NCI-H510A (cell line): Measurements from ENCODE around the gene WDR18.
"Not testable (repeated sequence)": the region's sequence is repeated elsewhere in the genome, so short reads cannot be mapped to it uniquely, and the experiment has no call there.

Source experiments
- DNase-seq: peaks from one replicate; lab custom pipeline; 2025; lab: John Stamatoyannopoulos, UW

Gene WDR18

DNA sequence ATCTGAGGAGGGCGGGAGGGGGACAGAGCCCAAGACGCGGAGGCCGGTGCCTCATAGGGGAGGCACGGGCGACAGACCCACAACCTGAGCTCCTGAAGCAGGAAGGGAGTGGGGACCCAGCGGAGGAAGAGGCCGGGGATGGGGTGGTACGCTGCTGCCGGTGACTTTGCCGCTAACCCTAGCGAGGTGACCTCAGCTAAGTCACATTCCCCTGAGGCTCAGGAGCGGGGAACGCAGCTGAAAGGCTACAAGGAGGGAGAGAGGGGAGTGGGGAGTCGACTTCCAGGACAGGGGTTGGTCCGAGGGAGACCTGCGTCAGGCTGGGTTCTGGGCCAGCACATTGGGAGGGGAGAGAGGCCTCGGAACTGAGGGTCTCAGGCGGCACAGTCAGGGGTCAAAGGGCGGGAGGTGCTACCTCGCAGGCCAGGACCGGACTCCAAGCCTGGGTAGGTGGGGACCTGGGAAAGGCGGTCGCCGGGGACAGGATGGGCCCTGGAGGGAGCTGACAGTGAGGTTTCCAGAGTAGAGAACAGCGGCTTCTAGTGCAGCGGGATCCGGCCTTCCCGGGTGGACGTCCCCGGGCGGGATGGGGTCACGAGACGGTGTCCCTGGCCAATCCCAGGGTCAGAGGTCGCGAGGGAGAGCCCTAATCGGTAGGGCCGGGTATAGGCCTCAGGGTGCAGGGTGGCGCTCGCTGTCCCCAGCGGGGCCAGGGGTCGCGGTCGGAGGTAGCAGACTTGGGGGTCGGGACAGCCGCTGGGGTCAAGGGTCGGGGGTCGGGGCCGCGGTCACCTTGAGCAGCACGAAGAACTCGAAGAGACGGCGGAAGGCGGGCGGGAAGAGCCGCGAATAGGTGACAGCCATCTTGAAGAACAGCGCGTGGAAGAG lies 36.1 kb downstream of the WDR18 start:
- no peak for DNase-seq

GRCh38 chr19:1020868-1021425 lies 36.8 kb downstream of the WDR18 start, which contains the start of gene TMEM259:
TMEM259 (minus strand) TSS chr19:1021123; CDS start chr19:1020996, 127 bp downstream.
- DNase-seq, result peak; percentile 85

DNA sequence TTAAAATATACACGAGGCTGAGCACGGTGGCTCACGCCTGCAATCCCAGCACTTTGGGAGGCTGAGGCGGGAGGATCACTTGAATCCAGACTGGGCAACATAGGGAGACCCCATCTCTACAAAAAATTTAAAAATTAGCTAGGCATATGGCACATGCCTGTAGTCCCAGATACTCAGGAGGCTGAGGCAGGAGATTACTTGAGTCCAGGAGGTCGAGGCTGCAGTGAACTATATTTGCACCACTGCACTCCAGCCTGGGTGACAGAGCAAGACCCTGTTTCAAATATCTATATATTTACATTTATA lies 39.7 kb downstream of the WDR18 start:
- DNase-seq, result not testable (repeated sequence)

DNA sequence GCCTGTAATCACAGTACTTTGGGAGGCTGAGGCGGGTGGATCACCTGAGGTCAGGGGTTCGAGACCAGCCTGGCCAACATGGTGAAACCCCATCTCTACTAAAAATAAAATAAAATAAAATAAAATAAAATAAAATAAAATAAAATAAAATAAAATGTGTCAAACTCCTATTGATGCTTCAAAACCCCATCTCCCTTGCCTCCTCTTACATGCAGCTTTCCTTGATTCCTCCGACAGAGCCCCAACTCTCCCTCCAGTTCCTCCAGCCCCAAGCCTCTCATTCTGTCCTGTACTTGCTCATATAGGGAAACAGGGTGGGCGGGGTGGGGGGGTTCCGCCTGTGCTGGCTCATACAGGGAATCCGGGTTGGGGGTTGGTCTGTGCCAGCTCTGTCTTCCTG lies 40.9 kb downstream of the WDR18 start:
- not testable (repeated sequence) for DNase-seq

- no peak for DNase-seq
These were observed 42.0 kb downstream of the WDR18 start, which contains the start of gene CNN2 for GRCh38 chr19:1025960-1026782. CNN2 (plus strand) TSS chr19:1026608; CDS start chr19:1026662, 54 bp downstream.

DNA sequence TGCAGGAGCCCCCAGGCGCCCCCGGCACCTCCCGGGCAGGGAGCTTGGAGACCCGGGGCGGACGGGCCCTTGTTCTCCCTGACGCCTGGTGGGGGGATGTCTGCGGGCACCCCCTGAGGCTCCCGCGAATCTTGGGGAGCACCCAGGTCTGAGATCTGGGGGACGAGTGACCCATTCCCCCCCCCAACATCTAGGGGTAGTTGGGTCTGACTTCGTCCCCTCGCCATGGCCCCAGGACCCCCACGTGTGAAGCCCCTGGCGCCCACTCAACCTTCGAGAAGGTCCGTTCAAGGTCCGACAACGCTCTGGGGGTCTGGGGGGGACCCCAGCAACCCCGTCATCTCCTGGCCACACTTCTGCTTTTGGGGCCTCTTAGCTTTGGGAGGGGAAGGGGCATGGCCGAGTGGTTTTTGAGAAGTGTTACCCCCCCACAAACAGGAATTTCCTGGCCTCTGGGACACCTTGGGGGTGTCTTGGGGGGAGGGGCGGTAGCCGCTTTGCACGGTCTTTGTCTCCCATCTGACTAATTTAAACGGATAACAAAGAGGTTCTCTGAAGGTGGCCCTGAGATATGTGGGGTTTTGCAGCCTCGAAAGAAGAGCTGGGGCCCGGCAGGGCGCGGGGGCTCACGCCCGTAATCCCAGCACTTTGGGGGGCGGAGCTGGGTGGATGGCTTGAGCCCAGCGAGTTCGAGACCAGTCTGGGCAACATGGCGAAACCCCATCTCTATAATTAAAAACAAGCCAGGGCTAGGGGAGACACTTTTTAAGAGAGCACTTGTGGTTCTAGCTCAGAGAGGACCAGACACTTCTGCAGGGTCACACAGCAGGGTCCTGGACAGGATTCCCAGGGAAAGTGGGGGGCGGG lies 42.9 kb downstream of the WDR18 start:
- DNase-seq, result no peak

DNA sequence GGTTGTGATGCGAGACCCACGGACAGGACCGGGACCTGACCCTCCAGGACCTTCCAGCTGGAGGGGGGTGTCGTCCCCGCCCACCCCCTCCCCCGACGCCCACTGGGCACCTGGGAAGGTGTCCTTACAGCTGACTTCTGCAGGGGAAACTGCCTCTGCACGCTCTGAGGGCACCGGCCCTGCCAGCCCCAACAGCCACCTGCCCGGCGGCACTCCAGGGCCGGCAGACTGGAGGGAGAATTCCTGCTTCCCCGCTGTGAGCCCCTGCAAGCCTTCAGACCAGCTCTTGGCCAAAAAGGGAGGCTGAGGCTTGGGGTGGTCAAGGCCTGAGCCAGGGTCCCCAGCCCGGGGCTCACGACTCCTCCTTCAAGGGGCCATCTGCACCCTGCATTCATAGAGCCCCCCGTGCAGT lies 43.5 kb downstream of the WDR18 start:
- DNase-seq, result no peak

- DNase-seq, result peak; percentile 63
These were observed 44.1 kb downstream of the WDR18 start for GRCh38 chr19:1028062-1028926.

DNA sequence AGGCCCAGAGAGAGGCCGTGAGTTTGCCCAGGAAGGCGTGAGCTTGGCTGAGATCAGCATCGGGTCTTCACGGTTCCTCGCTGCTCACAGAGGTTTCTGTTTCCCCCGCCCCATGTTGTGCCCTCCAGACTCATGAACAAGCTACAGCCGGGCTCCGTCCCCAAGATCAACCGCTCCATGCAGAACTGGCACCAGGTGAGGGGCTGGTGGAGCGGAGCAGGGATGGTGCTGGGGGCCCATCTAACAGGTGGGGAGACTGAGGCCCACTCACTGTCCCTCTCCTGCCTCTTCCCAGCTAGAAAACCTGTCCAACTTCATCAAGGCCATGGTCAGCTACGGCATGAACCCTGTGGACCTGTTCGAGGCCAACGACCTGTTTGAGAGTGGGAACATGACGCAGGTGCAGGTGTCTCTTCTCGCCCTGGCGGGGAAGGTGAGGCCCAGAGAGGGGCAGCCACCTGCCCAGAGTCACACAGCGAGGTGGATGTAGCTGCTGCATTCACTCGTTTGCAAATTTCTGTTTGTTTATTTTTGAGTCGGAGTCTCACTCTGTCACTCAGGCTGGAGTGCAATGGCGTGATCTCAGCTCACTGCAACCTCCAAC lies 48.2 kb downstream of the WDR18 start:
- DNase-seq, result no peak

DNA sequence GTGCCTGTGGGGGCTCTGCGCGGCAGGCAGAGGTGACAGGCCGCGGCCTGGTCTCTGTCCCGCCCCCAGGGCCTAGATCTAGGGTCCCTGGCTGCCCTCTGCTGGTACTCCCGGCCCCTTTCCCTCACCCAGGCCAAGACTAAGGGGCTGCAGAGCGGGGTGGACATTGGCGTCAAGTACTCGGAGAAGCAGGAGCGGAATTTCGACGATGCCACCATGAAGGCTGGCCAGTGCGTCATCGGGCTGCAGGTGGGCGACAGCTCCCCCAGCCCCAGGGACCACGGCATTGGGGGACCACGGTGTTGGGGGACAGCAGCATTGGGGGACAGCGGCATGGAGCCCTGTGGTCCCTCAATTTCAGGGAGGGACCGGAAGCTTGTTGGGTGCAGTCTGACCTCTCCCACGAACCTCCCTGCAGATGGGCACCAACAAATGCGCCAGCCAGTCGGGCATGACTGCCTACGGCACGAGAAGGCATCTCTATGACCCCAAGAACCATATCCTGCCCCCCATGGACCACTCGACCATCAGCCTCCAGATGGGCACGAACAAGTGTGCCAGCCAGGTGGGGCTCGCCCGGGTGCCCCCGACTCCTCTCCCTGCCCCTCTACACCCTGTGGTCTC lies 52.0 kb downstream of the WDR18 start:
- DNase-seq, result no peak

- no peak for DNase-seq
These were observed 53.5 kb downstream of the WDR18 start for GRCh38 chr19:1037621-1038064.

DNA sequence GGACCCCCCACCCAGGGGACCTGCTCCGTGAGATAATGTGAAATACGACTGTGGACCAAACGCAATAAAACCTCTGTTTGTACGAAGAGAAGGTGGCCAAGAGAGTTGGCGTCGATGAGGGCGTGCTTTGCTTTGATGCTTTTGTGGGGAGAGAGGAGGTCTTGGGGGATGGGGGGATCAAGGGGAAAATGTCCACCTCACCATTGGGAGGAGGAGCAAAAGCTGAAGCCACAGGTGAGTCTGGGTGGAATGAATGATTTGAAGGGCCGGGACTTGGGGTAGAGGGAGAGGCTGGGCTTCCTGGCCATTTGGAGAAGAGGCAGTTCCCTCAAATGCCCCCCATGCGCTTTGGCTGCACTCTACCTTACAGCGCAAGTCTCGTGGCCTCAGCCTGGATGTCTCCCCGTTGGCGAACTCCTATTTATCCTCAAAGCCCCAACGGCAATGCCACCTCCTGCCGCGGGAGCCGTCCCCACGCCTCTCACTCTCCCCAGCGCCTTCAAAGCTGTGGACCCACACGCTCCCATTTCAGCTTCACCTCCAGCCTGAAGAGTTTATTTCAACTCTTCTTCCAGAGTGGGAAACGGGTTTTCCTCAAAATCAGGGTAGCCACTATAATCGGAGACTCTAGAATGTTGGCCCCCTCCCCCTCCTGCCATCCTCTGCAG lies 55.0 kb downstream of the WDR18 start:
- DNase-seq, result no peak

DNA sequence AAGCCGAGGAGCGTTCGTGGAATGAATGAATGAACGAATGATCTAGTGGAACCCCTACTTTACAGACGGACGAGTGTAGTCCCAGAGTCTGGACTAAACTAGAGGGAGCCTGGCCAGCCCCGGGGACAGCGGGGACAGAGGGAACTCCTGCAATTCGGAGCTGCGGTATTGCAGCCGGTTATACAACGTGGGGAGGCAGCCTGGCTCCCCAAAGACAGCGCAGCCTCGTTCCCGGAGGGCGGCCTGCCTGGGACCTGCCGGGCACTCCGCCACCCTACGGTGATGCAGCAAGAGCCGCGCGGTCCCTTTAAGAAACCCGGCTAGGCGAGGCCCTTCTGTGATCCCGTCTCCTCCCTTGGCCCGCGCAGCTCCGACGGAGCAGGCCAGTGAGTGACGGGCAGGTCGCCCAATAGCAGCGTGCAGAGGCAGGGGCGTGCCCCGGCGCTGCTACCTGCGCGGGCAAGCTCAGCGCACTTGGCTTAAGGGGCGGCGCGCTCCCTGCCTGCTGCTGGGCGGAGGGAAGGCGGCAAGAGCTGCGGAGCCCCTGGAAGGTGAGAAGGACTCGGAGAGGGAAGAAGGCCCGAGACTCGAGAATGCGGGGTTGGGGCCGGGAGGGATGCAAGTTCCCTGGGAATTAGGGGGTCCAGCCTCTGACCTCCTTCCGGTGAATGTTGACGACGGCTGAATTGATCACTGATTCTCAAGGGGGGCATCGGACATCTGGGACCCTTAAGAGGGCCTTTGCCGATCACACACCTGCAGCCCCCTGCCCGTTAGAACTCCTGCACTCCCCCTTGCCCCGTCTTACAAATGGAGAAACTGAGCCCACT lies 55.7 kb downstream of the WDR18 start, which contains the start of gene ABCA7:
TSS of gene ABCA7 (plus strand) at position 462 of the 830 bp plus-strand sequence. CDS start 1,255 bp downstream, outside the sequence.
- DNase-seq, result peak; percentile 88

DNA sequence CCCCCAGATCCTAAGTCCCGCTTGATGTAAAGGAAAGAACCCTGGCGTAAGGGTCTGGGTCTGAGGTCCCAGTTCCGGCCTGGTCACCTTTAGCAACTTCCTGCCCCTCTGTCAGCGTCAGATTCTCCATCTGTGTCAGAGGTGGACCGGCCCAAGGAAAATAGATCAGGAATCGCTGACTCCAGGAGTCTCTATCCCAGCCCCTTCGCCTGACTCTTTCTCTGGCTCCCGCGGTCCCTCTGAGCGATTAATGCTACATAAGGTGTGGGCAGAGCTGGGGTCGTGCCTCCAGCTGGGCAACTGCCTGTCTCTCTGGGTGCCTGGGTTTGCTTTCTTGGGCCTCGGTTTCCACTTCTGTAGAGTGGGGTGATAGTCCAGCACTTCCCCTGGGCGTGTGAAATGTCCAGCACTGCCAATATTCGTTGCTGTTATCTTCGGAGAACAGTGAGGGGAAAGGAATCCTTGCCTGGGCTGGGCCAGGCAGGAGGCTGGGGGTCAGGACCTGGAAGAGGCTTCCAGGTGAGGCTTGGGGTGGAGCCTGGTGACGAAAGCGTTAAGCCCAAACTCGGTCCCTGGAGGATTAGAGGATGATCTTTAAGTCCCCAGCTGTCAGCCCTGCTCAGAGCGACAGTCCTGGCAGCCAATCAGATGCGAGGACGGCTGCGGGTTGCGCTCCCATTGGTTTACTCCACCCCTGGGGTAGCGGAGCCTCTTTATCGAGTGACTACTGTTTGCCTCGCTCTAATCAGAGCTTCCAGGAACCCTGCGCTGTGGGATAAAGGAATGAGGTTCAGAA lies 56.5 kb downstream of the WDR18 start:
- peak; percentile 78 for DNase-seq

DNA sequence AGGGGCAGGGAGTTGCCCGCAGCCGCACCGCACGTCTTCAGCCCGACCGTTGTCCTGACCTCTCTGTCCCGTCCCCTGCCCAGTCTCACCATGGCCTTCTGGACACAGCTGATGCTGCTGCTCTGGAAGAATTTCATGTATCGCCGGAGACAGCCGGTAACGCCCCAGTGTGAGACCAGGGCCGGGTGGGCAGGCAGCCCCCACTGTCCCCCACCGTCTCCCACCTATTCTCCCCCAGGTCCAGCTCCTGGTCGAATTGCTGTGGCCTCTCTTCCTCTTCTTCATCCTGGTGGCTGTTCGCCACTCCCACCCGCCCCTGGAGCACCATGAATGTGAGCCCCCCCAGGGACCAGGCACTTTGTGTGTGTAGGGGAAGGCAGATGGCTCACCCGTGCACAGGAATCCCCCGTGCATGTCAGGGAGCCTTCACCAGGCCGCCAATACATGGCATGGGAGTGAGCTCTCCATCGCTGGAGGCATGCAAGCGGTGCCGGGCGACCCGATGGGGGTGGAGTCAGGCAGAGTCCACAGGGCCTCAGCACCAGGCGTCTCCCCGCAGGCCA lies 57.2 kb downstream of the WDR18 start:
- no peak for DNase-seq

DNA sequence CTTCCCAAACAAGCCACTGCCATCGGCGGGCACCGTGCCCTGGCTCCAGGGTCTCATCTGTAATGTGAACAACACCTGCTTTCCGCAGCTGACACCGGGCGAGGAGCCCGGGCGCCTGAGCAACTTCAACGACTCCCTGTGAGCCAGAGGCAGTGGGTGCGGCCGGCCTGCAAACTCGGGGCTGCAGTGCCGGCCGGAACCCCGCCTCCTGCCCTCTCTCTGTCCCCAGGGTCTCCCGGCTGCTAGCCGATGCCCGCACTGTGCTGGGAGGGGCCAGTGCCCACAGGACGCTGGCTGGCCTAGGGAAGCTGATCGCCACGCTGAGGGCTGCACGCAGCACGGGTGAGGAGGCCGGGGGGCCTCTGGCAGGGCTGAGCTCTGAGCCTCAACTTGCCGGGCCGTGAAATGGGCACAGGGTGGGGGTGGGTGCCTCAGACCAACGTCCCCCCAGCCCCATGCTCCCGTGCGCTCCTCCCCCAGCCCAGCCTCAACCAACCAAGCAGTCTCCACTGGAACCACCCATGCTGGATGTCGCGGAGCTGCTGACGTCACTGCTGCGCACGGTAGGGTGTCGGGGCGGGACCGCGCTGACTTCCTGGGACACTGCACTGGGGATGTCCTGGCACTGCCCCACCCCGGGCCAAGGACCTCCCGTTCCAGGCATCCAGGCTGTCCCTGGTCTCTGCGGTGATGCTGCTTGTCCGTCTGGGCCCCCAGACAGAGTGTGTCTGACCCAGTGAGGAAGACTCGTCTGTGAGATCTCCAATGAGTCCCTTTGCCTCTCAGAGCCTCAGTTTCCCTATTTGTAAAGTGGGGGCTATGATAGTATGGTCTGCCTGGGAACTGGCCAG lies 57.9 kb downstream of the WDR18 start:
- no peak for DNase-seq
